GM18520 (cell line): ENCODE results near the gene L1CAM.

Source experiments
- ATAC-seq: cut with Tn5 transposase; IDR thresholded peaks from one replicate; pipeline ENCODE4 v1.9.1; 2021; ENCODE audit not compliant: unreplicated experiment

The L1CAM gene

GRCh38 chrX:153866302-153867019, 19.5 kb downstream of the L1CAM start:
- ATAC-seq, result no peak

GRCh38 chrX:153865685-153866084, 20.3 kb downstream of the L1CAM start:
- no peak for ATAC-seq

- no peak for ATAC-seq
Observed at GRCh38 chrX:153865321-153865580, 20.7 kb downstream of the L1CAM start.

- no peak for ATAC-seq
Observed at GRCh38 chrX:153864561-153865320, 21.2 kb downstream of the L1CAM start.

- ATAC-seq, result no peak
Observed at GRCh38 chrX:153864101-153864500, 21.9 kb downstream of the L1CAM start.

- no peak for ATAC-seq
Observed at GRCh38 chrX:153863251-153863991, 22.6 kb downstream of the L1CAM start.

- no peak for ATAC-seq
Observed at GRCh38 chrX:153862369-153863250, 23.4 kb downstream of the L1CAM start.

GRCh38 chrX:153861733-153862310, 24.2 kb downstream of the L1CAM start:
- no peak for ATAC-seq

- ATAC-seq, result no peak
Observed at GRCh38 chrX:153861151-153861550, 24.8 kb downstream of the L1CAM start.

GRCh38 chrX:153857348-153857903, 28.5 kb downstream of the L1CAM start:
- ATAC-seq, result no peak

GRCh38 chrX:153854702-153855101, 31.3 kb downstream of the L1CAM start:
- ATAC-seq, result no peak

- no peak for ATAC-seq
Observed at GRCh38 chrX:153853902-153854267, 32.1 kb downstream of the L1CAM start.

- no peak for ATAC-seq
Observed at GRCh38 chrX:153853180-153853901, 32.6 kb downstream of the L1CAM start.

GRCh38 chrX:153851981-153852380, 34.0 kb downstream of the L1CAM start:
- ATAC-seq, result no peak

- ATAC-seq, result no peak
Observed at GRCh38 chrX:153848325-153848724, 37.6 kb downstream of the L1CAM start.

GRCh38 chrX:153845842-153846241, 40.1 kb downstream of the L1CAM start:
- no peak for ATAC-seq

GRCh38 chrX:153845195-153845594, 40.8 kb downstream of the L1CAM start:
- no peak for ATAC-seq

- no peak for ATAC-seq
Observed at GRCh38 chrX:153844509-153845082, 41.4 kb downstream of the L1CAM start.

- no peak for ATAC-seq
Observed at GRCh38 chrX:153836921-153837320, 49.1 kb downstream of the L1CAM start.
